ENCODE data around the gene SEZ6L.

GRCh38 chr22:26168939-26169314 lies 335 bp upstream of the SEZ6L start:
- TF ChIP-seq CTCF (IDR thresholded peaks at IDR 0.05; ENCODE audit: low read length) (no peak), EZH2 (IDR thresholded peaks at IDR 0.05; ENCODE audit: borderline replicate concordance, low read length) (no peak)
